GM12872 (cell line): ENCODE measurements around the gene NRXN3.

Experiments used
- CTCF ChIP-seq: IDR thresholded peaks from 3 replicates; pipeline ENCODE4 v1.5.1; 2011; ENCODE audit warnings: low read depth, mild to moderate bottlenecking, low read length, moderate library complexity; ENCODE audit not compliant: insufficient read depth

Gene NRXN3

DNA sequence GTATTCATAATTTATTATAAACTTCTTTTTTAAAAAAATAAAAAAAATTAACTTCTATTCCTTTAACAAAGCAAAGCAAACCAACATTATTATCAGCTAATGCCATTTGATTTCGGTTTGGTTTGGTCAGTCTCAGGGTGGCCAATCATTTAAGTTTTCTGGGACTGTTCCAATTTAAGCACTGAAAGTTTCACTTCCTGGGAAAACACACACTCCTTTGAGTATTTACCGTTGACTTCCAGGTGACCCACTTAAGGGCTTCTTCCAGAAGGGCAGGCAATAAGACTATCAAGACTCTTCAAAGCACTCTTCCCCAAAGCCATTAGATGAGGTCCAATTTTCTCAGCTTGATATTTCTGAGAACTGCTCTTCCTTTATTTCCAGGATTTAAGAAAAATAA, 1187.1 kb downstream of the NRXN3 start:
- TF ChIP-seq CTCF = no peak

GRCh38 chr14:79363291-79363690, 1193.1 kb downstream of the NRXN3 start:
- TF ChIP-seq CTCF = no peak

- TF ChIP-seq CTCF = no peak
Observed at GRCh38 chr14:79369359-79370332, 1199.5 kb downstream of the NRXN3 start.

DNA sequence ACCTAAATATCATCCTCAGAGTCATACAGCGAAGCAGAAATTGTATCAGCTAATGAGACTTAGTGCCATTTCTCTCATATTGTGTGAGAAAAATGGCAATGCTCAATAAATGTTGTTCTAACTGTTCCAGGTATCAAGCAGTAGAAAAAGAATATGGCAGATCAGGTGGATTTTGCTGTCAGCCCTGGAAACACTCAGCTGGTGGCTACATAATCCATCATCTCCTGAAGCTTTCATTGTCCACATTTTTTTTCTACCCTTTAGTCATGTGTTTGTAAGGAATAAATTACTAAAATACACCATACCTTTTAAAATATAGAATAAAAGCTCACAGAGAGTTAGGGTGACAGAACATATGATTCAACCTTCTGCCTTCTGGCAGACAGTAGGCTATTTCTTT, 1200.8 kb downstream of the NRXN3 start:
- no peak for TF ChIP-seq CTCF

- no peak for TF ChIP-seq CTCF
Observed at GRCh38 chr14:79373451-79373850, 1203.3 kb downstream of the NRXN3 start.

DNA sequence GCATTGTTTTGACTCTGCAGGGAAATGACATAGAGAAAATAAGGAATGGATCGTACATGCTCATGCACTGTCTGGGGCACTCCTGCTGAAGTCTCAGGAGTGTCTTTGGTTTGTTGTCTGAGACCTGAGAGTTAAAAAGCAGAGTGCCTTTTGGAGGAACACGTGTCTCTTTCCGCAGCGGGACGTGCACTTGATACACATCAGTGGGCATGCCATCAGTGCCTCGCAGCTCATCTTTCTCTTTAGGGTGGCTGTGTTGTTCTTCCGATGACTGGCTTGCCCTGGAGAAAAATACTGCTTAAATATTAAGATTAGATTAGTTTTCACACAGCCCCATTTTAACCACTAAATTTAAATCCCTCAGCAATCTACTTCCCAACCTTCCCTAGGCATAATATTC, 1205.2 kb downstream of the NRXN3 start:
- no peak for TF ChIP-seq CTCF

DNA sequence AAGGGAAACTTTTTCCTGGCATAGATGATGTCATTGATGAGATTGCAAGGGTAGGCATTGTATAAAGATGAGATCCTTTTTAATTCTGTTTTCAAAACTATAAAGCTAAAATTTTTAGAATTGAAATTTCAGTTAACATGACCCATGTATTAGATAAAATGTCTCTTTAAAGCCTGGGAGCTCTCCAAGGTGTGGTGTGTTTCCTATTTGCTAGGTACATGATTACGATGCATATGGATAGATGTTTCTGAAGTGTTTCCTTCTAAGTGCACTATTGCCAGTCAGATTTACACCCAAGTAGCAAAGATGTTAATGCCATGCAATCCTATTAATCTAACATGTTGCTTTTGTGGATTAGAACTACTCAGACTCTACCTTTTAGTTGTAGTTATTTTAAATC, 1206.4 kb downstream of the NRXN3 start:
- no peak for TF ChIP-seq CTCF
